GM12865 (cell line): Measurements from ENCODE around the gene ALDH1A3.
A peak's percentile ranks its signal among the peaks of the same experiment; 100 is the strongest.

Experiments
- DNase-seq: peaks from one replicate; pipeline ENCODE4 v3.0.0; 2010; ENCODE audit warnings: low read depth
- H3K4me3 ChIP-seq: 2 replicates; pipeline ENCODE4 v1.5.1; 2011; ENCODE audit warnings: mild to moderate bottlenecking, low read depth, low read length, control low read depth
- CTCF ChIP-seq: IDR thresholded peaks from 2 replicates; pipeline ENCODE4 v1.5.1; 2011; ENCODE audit warnings: low read length, control low read depth, low read depth, inconsistent platforms; ENCODE audit not compliant: insufficient read depth; ENCODE audit errors: missing control alignments

Gene ALDH1A3

DNA sequence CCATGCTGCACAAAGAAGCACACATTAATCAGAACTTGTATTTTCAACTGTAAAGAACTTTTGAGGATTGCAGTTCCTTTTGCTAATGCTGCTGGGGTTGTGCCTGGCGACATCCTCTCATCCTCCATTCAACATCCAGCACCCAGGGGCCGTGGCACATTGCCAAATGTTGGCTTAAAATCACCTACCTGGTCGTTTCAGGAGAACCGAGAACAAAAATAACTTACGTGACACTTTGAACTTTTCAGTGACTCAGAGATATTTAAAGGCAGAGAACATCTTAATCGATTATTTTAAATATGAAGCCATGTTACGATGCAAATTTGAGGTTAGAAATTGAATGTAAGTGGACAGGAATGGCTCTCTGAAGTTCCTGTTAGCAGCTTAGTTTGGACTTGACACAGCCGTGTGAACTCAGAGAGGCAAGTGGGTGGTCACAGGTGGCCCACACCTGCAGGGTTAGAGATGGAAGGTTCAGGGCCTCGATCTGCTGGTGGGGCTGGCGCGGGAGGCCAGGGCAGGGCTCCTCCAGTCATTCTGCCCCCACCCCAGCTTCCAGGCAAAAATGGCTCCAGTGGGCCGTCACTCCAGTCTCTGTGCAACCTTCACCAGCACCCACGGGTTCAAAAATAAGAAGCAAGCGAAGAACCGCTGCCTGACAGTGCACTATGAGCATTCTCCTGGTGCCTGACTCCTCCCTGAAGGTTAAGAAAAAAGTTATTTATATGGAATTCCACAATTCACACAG lies 51.7 kb downstream of the ALDH1A3 start:
- H3K4me3 ChIP-seq: peak overlapping the region; percentile 18; the same call in 1 of the 2 replicates
- peak; percentile 85 for DNase-seq
- no peak for TF ChIP-seq CTCF

DNA sequence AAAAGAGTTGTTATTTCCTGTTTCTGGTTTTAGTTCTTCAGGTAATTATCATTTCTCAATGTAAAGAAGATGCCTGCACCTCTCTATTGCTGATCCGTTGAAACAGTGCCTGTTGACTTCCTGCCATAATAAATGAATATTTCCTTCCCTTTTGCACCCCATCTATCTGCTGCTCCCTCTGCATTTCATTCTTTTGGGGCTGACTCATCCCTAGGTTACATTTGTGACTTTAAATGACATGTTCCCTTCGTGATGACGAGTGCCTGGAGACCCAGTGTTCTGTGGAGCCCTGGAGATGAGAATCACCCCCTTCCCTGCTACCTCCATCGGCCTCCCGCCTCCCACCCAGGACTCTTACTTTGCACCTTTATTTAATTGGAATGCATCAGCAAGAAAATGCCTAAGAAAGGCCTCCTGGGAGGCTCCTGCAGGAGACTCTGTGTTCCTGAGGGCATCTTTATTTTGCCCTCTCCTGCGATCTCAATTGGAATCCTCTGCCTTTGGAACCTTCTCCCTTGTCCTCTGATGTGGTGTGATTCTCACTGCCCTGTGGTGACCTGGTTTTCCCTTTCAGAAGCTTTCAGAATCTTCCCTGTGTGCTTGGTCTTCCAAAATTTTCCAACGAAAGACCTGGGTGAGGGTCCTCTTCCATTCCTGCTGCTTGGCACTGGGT lies 53.2 kb downstream of the ALDH1A3 start:
- no peak for DNase-seq
- TF ChIP-seq CTCF: no peak

GRCh38 chr15:100934166-100934565 lies 54.5 kb downstream of the ALDH1A3 start:
- H3K4me3 ChIP-seq: no peak overlapping the region
- no peak for TF ChIP-seq CTCF
- DNase-seq: no peak

More for the DNA sequence above, 53.2 kb downstream of the ALDH1A3 start:
- H3K4me3 ChIP-seq: no peak overlapping the region

- peak; percentile 54 for DNase-seq
- H3K4me3 ChIP-seq: no peak overlapping the region
- TF ChIP-seq CTCF: no peak
Observed at GRCh38 chr15:100934726-100935125, 55.1 kb downstream of the ALDH1A3 start.

- DNase-seq: no peak
- H3K4me3 ChIP-seq: no peak overlapping the region
- no peak for TF ChIP-seq CTCF
Observed at GRCh38 chr15:100937171-100937570, 57.5 kb downstream of the ALDH1A3 start.

- TF ChIP-seq CTCF: no peak
- no peak overlapping the region for H3K4me3 ChIP-seq
- DNase-seq: no peak
Observed at GRCh38 chr15:100939791-100940190, 60.2 kb downstream of the ALDH1A3 start.
